NB4 (cell line): ENCODE data around the gene PITPNC1.
"Not testable (repeated sequence)": the region's sequence is repeated elsewhere in the genome, so short reads cannot be mapped to it uniquely, and the experiment has no call there.

Source experiments
- DNase-seq: peaks from one replicate; pipeline ENCODE4 v3.0.0; 2010; ENCODE audit warnings: low read depth
- H3K4me3 ChIP-seq: one replicate; pipeline ENCODE4 v1.5.1; 2011; ENCODE audit warnings: mild to moderate bottlenecking, low read depth, low read length, moderate library complexity
- CTCF ChIP-seq: IDR thresholded peaks from one replicate; pipeline ENCODE4 v1.5.1; 2012; ENCODE audit warnings: low read depth, low read length
- MAX ChIP-seq: IDR thresholded peaks from 2 replicates; pipeline ENCODE4 v1.6.1; 2011; ENCODE audit warnings: low read depth, low read length
- MYC ChIP-seq: IDR thresholded peaks from 2 replicates; pipeline ENCODE4 v1.6.1; 2011; ENCODE audit warnings: low read depth, low read length
- POLR2A ChIP-seq: IDR thresholded peaks from 2 replicates; pipeline ENCODE4 v1.6.1; 2011; ENCODE audit warnings: mild to moderate bottlenecking; ENCODE audit not compliant: insufficient read length; ENCODE audit errors: extremely low read depth

PITPNC1 gene

GRCh38 chr17:67700725-67701119 lies 323.6 kb downstream of the PITPNC1 start:
- TF ChIP-seq MYC (no peak), MAX (no peak), POLR2A (no peak), CTCF (no peak)
- no peak for DNase-seq
- no peak overlapping the region for H3K4me3 ChIP-seq

- not testable (repeated sequence) for DNase-seq, H3K4me3 ChIP-seq
These were observed 325.8 kb downstream of the PITPNC1 start for GRCh38 chr17:67702861-67703260.

- no peak for DNase-seq
- TF ChIP-seq MYC (no peak), CTCF (no peak), MAX (no peak), POLR2A (no peak)
- H3K4me3 ChIP-seq, result no peak overlapping the region
These were observed 330.4 kb downstream of the PITPNC1 start for GRCh38 chr17:67707442-67707841.

GRCh38 chr17:67708378-67708777 lies 331.3 kb downstream of the PITPNC1 start:
- TF ChIP-seq MYC (no peak), POLR2A (no peak), CTCF (no peak), MAX (no peak)

GRCh38 chr17:67711916-67712315 lies 334.8 kb downstream of the PITPNC1 start:
- no peak for TF ChIP-seq MYC
- no peak for TF ChIP-seq MAX
- TF ChIP-seq CTCF, result no peak
- TF ChIP-seq POLR2A, result no peak
- DNase-seq, result no peak

More at GRCh38 chr17:67708378-67708777, 331.3 kb downstream of the PITPNC1 start:
- DNase-seq, result no peak
- no peak overlapping the region for H3K4me3 ChIP-seq

GRCh38 chr17:67712375-67712774 lies 335.3 kb downstream of the PITPNC1 start:
- TF ChIP-seq CTCF, result no peak
- no peak for TF ChIP-seq MAX
- no peak for TF ChIP-seq POLR2A
- no peak for TF ChIP-seq MYC
- H3K4me3 ChIP-seq, result no peak overlapping the region
- no peak for DNase-seq

More at GRCh38 chr17:67711916-67712315, 334.8 kb downstream of the PITPNC1 start:
- H3K4me3 ChIP-seq, result no peak overlapping the region
